ENCODE measurements around the gene PLA2G12A.

The PLA2G12A gene

DNA sequence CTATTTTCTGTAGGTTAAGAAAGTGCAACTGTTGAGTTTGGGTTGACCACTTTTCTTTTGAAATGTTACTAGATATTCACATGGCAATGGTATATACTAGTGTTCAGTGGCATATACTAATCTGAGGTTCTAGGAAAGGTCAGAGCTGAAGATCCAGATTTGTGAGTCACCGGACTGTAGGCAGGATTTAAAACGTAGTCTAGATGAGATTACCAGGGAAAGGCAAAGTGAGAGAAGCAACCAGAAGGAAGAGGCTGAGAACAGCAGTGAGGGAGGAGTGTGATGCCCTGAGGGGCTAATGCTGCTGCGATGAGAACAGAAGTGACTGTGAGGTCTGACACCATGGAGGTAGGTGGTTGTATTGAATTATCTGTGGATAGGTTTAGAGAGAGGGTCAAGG, 9.7 kb upstream of the PLA2G12A start:
- no peak for TF ChIP-seq TAF1 (IDR thresholded peaks at IDR 0.05; ENCODE audit: borderline replicate concordance, insufficient read depth, low read length)
- no peak for TF ChIP-seq FOXP2 (optimal IDR thresholded peaks at IDR 0.05; ENCODE audit: borderline replicate concordance, extremely low read depth, extremely low read length, insufficient read depth)
- TF ChIP-seq POLR2AphosphoS5 (IDR thresholded peaks at IDR 0.05; ENCODE audit: low read depth, low read length), result no peak
- TF ChIP-seq, protein P1, sequence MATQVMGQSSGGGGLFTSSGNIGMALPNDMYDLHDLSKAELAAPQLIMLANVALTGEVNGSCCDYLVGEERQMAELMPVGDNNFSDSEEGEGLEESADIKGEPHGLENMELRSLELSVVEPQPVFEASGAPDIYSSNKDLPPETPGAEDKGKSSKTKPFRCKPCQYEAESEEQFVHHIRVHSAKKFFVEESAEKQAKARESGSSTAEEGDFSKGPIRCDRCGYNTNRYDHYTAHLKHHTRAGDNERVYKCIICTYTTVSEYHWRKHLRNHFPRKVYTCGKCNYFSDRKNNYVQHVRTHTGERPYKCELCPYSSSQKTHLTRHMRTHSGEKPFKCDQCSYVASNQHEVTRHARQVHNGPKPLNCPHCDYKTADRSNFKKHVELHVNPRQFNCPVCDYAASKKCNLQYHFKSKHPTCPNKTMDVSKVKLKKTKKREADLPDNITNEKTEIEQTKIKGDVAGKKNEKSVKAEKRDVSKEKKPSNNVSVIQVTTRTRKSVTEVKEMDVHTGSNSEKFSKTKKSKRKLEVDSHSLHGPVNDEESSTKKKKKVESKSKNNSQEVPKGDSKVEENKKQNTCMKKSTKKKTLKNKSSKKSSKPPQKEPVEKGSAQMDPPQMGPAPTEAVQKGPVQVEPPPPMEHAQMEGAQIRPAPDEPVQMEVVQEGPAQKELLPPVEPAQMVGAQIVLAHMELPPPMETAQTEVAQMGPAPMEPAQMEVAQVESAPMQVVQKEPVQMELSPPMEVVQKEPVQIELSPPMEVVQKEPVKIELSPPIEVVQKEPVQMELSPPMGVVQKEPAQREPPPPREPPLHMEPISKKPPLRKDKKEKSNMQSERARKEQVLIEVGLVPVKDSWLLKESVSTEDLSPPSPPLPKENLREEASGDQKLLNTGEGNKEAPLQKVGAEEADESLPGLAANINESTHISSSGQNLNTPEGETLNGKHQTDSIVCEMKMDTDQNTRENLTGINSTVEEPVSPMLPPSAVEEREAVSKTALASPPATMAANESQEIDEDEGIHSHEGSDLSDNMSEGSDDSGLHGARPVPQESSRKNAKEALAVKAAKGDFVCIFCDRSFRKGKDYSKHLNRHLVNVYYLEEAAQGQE (IDR thresholded peaks at IDR 0.05; ENCODE audit: insufficient read depth in 1 of 2, low read depth in 2 of 2, low read length in 2 of 2), result no peak
- no peak for TF ChIP-seq SIN3A (IDR thresholded peaks at IDR 0.05; ENCODE audit: borderline replicate concordance, insufficient read depth, low read length)

DNA sequence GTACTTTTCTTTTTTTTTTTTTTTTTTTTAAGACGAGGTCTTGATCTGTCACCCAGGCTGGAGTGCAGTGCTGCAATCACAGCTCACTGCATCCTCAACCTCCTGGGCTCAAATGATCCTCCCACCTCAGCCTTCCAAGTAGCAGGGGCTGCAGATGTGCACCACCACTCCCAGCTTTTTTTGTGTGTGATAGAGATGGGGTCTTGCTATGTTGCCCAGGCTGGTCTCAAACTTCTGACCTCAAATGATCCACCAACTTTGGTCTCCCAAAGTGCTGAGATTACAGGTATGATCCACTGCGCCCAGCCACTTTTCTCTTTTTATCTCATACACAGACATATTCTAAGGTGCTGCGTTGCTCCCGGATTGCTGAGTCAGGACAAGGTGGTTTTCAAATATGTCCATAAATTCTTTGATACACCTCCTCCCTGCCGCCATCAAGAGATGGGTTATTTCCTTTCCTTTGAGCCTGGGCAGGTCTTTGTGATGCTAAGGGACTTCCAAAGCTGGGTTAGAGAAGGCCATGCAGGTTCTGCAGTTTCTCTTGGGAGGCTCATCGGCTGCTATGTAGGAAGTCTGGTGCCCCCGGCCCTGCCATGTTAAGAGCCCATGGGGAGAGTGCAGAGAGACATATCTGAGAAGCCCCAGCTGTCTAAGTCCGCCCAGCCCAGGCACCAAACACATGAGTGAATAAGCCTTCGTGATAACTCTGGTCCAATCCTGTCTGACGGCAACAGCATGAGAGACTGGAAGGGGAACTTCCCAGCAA, 8.4 kb upstream of the PLA2G12A start:
- TF ChIP-seq POLR2AphosphoS5 (IDR thresholded peaks at IDR 0.05; ENCODE audit: low read depth, low read length) (no peak), TAF1 (IDR thresholded peaks at IDR 0.05; ENCODE audit: borderline replicate concordance, insufficient read depth, low read length) (no peak), FOXP2 (optimal IDR thresholded peaks at IDR 0.05; ENCODE audit: borderline replicate concordance, extremely low read depth, extremely low read length, insufficient read depth) (no peak)
- TF ChIP-seq, protein P1 (IDR thresholded peaks at IDR 0.05; ENCODE audit: insufficient read depth in 1 of 2, low read depth in 2 of 2, low read length in 2 of 2), result no peak

DNA sequence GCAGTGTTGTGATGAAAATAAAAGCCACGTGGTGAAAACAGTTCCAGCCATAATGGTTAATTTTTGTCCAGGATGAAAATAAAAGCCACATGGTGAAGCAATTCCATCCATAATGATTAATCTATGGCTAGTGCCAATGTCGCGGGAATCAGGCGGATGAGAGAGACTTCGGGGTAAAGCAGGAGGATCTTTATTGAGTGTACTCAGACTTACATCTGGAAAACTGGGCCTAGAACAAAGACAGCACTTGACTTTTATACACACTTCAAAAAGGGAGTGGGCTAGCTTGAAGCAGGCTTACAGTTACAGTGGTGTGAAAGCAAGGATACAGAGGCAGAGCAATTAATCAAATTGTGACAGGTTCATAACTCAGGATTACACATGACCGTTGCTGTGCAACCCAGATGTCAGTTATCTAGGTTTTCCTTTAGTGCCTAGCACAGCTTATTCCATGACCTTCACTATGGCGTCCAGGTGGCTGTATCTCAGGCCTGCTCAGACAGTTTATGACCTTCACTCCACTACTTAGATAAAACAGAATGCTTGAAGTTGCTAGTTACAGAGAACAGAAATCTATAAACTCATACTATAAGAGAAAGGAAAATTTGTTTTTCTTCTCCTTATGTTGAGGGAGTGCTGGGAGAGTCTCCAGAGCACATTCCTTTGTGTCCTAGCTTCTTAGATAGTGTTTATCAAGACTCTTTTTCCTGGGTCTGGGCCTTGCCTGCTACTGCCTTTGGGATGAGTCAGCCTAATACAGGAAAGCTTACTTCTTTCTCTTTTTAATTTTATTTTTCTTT, 5.9 kb upstream of the PLA2G12A start:
- no peak for TF ChIP-seq FOXP2 (optimal IDR thresholded peaks at IDR 0.05; ENCODE audit: borderline replicate concordance, extremely low read depth, extremely low read length, insufficient read depth)
- TF ChIP-seq, protein P1 (IDR thresholded peaks at IDR 0.05; ENCODE audit: insufficient read depth in 1 of 2, low read depth in 2 of 2, low read length in 2 of 2), result no peak
- TF ChIP-seq POLR2AphosphoS5 (IDR thresholded peaks at IDR 0.05; ENCODE audit: low read depth, low read length), result no peak
- no peak for TF ChIP-seq SIN3A (IDR thresholded peaks at IDR 0.05; ENCODE audit: borderline replicate concordance, insufficient read depth, low read length)
- TF ChIP-seq TAF1 (IDR thresholded peaks at IDR 0.05; ENCODE audit: borderline replicate concordance, insufficient read depth, low read length), result no peak

DNA sequence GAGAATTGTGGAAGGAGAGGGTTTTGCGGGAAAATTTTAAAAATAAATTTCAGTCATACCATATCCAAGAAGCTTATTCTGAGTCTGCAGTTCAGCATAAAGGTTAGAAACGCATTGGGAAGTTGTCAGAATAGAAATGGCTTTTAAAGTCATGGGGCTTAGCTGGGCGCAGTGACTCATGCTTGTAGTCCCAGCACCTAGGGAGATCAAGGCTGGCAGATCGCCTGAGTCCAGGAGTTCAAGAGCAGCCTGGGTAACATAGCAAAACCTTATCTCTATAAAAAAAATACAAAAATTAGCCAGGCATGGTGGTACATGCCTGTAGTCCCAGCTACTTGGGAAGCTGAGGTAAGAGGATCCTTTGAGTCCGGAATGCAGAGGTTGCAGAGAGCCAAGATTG, 3.9 kb upstream of the PLA2G12A start:
- TF ChIP-seq FOXP2 (optimal IDR thresholded peaks at IDR 0.05; ENCODE audit: borderline replicate concordance, extremely low read depth, extremely low read length, insufficient read depth), result no peak
- no peak for TF ChIP-seq TAF1 (IDR thresholded peaks at IDR 0.05; ENCODE audit: borderline replicate concordance, insufficient read depth, low read length)
- TF ChIP-seq, protein P1 (IDR thresholded peaks at IDR 0.05; ENCODE audit: insufficient read depth in 1 of 2, low read depth in 2 of 2, low read length in 2 of 2), result no peak
- no peak for TF ChIP-seq POLR2AphosphoS5 (IDR thresholded peaks at IDR 0.05; ENCODE audit: low read depth, low read length)
- TF ChIP-seq SIN3A (IDR thresholded peaks at IDR 0.05; ENCODE audit: borderline replicate concordance, insufficient read depth, low read length), result no peak

Measured in PFSK-1 (cell line).